B cell (primary cell): ENCODE data around the gene UBE2G2. TPM values are rescaled to one million over a fixed set of nuclear protein-coding genes. Genes with fewer than 3 reads are reported as not detected.

ENCODE experiments used
- ATAC-seq: fragments of 200-7000 bp; cut with Tn5 transposase; one replicate; pipeline ENCODE4 v1.10.0; 2021; ENCODE audit warnings: low read depth, mild to moderate bottlenecking, moderate number of reproducible peaks, moderate library complexity
- CTCF ChIA-PET: fragments of 350-600 bp; sonication (Branson Sonifier 250); formaldehyde crosslinking; loops from one replicate; lab custom pipeline; 2021; ENCODE audit warnings: antibody characterized with exemption, inconsistent platforms; lab: Charles Lee
- POLR2A ChIA-PET: fragments of 350-600 bp; sonication (Branson Sonifier 250); formaldehyde crosslinking; loops from one replicate; lab custom pipeline; 2021; ENCODE audit warnings: antibody characterized with exemption; lab: Charles Lee
- DNase-seq: peaks from one replicate; pipeline ENCODE4 v3.0.0; 2013
- H2AFZ ChIP-seq: 2 replicates; pipeline ENCODE4 v1.6.1; 2012; ENCODE audit warnings: mild to moderate bottlenecking, low read depth, low read length; ENCODE audit not compliant: insufficient read depth, poor library complexity, severe bottlenecking
- H3K27ac ChIP-seq, 2 donors: 1 replicate in 1 of 2; 2 replicates in 1 of 2; pipeline ENCODE4 v1.5.1; 2012 to 2013; ENCODE audit warnings: low read length in 2 of 2, mild to moderate bottlenecking in 2 of 2, moderate library complexity in 1 of 2
- H3K27me3 ChIP-seq, 4 experiments: fragments of 200-600 bp in 1 of 4; sonication (generic) in 1 of 4; replicated peaks in 1 of 4; 1 replicate in 2 of 4; 2 replicates in 2 of 4; pipeline versions ENCODE4 v1.6.1 to v1.7.0; 2013 to 2016; ENCODE audit warnings: low read length in 3 of 4, mild to moderate bottlenecking in 2 of 4, mixed read lengths in 1 of 4, moderate library complexity in 1 of 4; ENCODE audit not compliant: insufficient read depth in 4 of 4, control insufficient read depth in 3 of 4; ENCODE audit errors: control extremely low read depth in 1 of 4
- H3K36me3 ChIP-seq, 2 experiments: replicated peaks in 1 of 2; 1 replicate in 1 of 2; 2 replicates in 1 of 2; pipeline versions ENCODE4 v1.6.1 to v1.7.1; 2013; ENCODE audit warnings: low read length in 1 of 2; ENCODE audit not compliant: insufficient read depth in 2 of 2, control insufficient read depth in 1 of 2; ENCODE audit errors: control extremely low read depth in 1 of 2, extremely low read depth in 1 of 2
- H3K4me1 ChIP-seq, 2 donors: fragments of 200-600 bp in 1 of 2; sonication (generic) in 1 of 2; 1 replicate in 1 of 2; 2 replicates in 1 of 2; pipeline versions ENCODE4 v1.5.1 to v1.6.1; 2013 to 2017; ENCODE audit warnings: low read length in 2 of 2; ENCODE audit not compliant: control insufficient read depth in 2 of 2, insufficient read depth in 2 of 2
- H3K4me2 ChIP-seq: replicated peaks from 2 replicates; pipeline ENCODE3; 2012; ENCODE audit warnings: mild to moderate bottlenecking, low read depth, low read length; ENCODE audit not compliant: poor library complexity, severe bottlenecking
- H3K4me3 ChIP-seq, 5 experiments: fragments of 200-600 bp in 1 of 5; sonication (generic) in 1 of 5; 1 replicate in 3 of 5; 2 replicates in 2 of 5; pipeline versions ENCODE4 v1.5.1 to v1.7.0; 2011 to 2016; ENCODE audit warnings: low read length in 4 of 5, mild to moderate bottlenecking in 4 of 5, low read depth in 2 of 5, control low read depth in 1 of 5, moderate library complexity in 1 of 5; ENCODE audit not compliant: insufficient read depth in 1 of 5; ENCODE audit errors: control extremely low read depth in 1 of 5, extremely low read depth in 1 of 5
- H3K79me2 ChIP-seq: fragments of 200-600 bp; sonication (generic); one replicate; pipeline ENCODE4 v1.6.0; 2016; ENCODE audit warnings: low read length; ENCODE audit not compliant: control insufficient read depth, insufficient read depth
- H3K9ac ChIP-seq: fragments of 200-600 bp; sonication (generic); 2 replicates; pipeline ENCODE4 v1.6.1; 2017; ENCODE audit warnings: mild to moderate bottlenecking, low read length, moderate library complexity
- H3K9me3 ChIP-seq, 3 donors: one replicate each; pipeline versions ENCODE4 v1.6.1 to v1.7.1; 2013; ENCODE audit warnings: low read length in 2 of 3; ENCODE audit not compliant: control insufficient read depth in 2 of 3, insufficient read depth in 1 of 3; ENCODE audit errors: control extremely low read depth in 1 of 3
- H4K20me1 ChIP-seq: 2 replicates; pipeline ENCODE4 v1.6.0; 2012; ENCODE audit warnings: mild to moderate bottlenecking, low read length; ENCODE audit not compliant: insufficient read depth, control insufficient read depth, poor library complexity, severe bottlenecking
- H3K27ac Mint-ChIP-seq: one replicate; pipeline ENCODE4 v1.8.0; 2021; ENCODE audit warnings: mixed read lengths
- H3K27me3 Mint-ChIP-seq: one replicate; pipeline ENCODE4 v1.8.0; 2021; ENCODE audit warnings: mixed read lengths
- H3K4me1 Mint-ChIP-seq: one replicate; pipeline ENCODE4 v1.8.0; 2021; ENCODE audit warnings: mixed read lengths
- H3K4me3 Mint-ChIP-seq: one replicate; pipeline ENCODE4 v1.8.0; 2021; ENCODE audit warnings: mixed read lengths
- H3K9me3 Mint-ChIP-seq: one replicate; pipeline ENCODE4 v1.8.0; 2022; ENCODE audit warnings: mixed read lengths; ENCODE audit not compliant: insufficient read depth
- EZH2 ChIP-seq: IDR thresholded peaks from 2 replicates; pipeline ENCODE4 v1.6.1; 2012; ENCODE audit warnings: borderline replicate concordance, low read depth, mild to moderate bottlenecking, moderate library complexity, low read length; ENCODE audit not compliant: insufficient read depth, poor library complexity, severe bottlenecking
- WGBS: methylation state at CpG from one replicate; pipeline ENCODE4 v1.1.5; 2013; ENCODE audit warnings: missing lambda C conversion rate; ENCODE audit not compliant: insufficient coverage; 5-methylcytosine and 5-hydroxymethylcytosine counted together
- intact Hi-C: fragments of 100-400 bp; cut with micrococcal nuclease; formaldehyde crosslinking; loops from one replicate; pipeline ENCODE4 v1.10.0; 2022
- polyA plus RNA-seq: library from polyadenylated mRNA; depleted of rRNA; stranded (reverse); fragments of >200 nt; gene quantifications from 2 replicates; pipeline ENCODE4 v1.2.3, GENCODE V29; 2012
- total RNA-seq, 2 donors: library from RNA; stranded (reverse); fragments of 120-200 nt in 1 of 2; gene quantifications; 1 replicate in 1 of 2; 2 replicates in 1 of 2; pipeline versions ENCODE4 v1.2.3 to v1.2.4, GENCODE V29; 2013 to 2022
- TF ChIP-seq, protein P1 (sequence below): fragments of 200-600 bp; IDR thresholded peaks from one replicate; pipeline ENCODE4 v1.8.0; 2022; ENCODE audit warnings: antibody characterized with exemption, mild to moderate bottlenecking

Gene UBE2G2
- total and polyA plus RNA-seq, 2 donors (not counting 1 experiment from before 2014, with no cell fraction given), result 96.4 to 109 TPM

DNA sequence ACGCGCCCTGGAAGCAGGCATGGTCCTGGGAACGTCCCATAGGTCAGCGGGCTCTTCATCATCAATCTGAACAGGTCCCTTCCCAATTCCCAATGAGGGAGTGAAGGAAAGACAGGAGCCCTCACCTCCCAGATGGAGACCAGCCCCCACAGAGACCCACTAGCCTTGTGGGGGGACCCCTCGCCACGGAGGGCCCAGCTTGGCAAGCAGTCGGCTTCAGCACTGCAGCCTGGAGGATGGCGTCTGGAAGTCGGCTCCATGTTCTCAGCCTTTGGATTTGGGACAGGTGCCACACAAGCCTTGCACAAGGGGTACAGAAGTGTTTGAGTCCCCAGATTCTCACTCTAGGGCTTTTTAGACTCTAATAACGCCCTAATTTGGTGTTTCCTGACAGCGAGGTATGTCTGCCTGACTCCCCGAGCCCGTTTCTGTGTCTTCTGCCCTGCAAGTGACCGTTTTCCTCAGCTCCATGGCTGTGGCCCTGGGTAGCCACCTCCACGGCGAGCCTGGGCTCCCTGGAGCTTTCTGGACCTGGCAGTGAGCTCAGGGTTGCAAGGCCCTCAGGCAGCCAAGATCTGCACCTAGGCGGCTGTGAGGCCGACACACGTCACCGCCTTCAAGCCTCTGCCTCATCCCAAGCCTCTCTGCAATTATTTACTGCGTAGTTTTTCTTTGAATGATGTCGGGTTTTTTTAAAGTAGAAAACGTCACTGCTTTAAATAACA, 41.3 kb upstream of the UBE2G2 start:
- Mint-ChIP-seq H3K9me3 (no peaks in the 10 kb centered on the region), H3K27ac (no peak overlapping the region), H3K4me1 (peaks cover 18% of the 10 kb centered on the region), H3K4me3 (no peak overlapping the region), H3K27me3 (peaks cover 34% of the 10 kb centered on the region)
- H2AFZ ChIP-seq, result no peak overlapping the region
- H3K27ac ChIP-seq, result no peak overlapping the region
- 92% methylated on average over 14 of the region's 23 CpGs for WGBS
- DNase-seq (no peak), ATAC-seq (no peak)
- POLR2A ChIA-PET, result no interaction called here
- no peaks in the 10 kb centered on the region for H4K20me1 ChIP-seq
- TF ChIP-seq EZH2, result no peak
- TF ChIP-seq, protein P1, sequence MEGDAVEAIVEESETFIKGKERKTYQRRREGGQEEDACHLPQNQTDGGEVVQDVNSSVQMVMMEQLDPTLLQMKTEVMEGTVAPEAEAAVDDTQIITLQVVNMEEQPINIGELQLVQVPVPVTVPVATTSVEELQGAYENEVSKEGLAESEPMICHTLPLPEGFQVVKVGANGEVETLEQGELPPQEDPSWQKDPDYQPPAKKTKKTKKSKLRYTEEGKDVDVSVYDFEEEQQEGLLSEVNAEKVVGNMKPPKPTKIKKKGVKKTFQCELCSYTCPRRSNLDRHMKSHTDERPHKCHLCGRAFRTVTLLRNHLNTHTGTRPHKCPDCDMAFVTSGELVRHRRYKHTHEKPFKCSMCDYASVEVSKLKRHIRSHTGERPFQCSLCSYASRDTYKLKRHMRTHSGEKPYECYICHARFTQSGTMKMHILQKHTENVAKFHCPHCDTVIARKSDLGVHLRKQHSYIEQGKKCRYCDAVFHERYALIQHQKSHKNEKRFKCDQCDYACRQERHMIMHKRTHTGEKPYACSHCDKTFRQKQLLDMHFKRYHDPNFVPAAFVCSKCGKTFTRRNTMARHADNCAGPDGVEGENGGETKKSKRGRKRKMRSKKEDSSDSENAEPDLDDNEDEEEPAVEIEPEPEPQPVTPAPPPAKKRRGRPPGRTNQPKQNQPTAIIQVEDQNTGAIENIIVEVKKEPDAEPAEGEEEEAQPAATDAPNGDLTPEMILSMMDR, result no peak
- no peaks in the 10 kb centered on the region for H3K79me2 ChIP-seq
- no peaks in the 10 kb centered on the region for H3K9me3 ChIP-seq
- no peak overlapping the region for H3K9ac ChIP-seq
- H3K27me3 ChIP-seq, result peaks cover 0 to 24% (median 2%) of the 10 kb centered on the region in 4 experiments
- intact Hi-C loops, result no loop called here
- CTCF ChIA-PET, result no interaction called here
- H3K4me2 ChIP-seq, result no peak overlapping the region
- peaks cover 16 to 17% of the 10 kb centered on the region in 2 donors for H3K4me1 ChIP-seq
- no peak overlapping the region for H3K4me3 ChIP-seq
- H3K36me3 ChIP-seq, result no peaks in the 10 kb centered on the region

DNA sequence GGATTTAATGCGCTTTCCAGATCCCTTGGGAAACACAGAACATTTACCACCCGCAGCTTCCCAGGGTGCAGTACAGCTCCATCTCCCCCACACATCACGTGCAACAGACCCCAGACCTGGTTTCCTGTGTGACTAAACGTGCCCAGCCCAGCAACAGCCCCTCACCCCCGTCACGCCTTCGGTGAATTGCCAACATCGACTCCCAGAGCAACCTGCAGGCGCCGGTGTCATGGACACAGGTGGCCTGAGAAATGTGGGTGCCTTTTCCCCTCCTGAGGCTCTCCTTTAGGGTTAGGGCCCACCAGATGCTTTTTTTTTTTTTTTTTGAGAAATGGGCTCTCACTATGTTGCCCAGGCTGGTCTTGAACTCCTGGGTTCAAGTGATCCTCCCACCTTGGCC, 40.5 kb upstream of the UBE2G2 start:
- Histone ChIP-seq H3K4me1 (peaks cover 16 to 17% of the 10 kb centered on the region in 2 donors), H3K27ac (no peak overlapping the region), H3K4me3 (no peak overlapping the region), H2AFZ (no peak overlapping the region), H3K36me3 (no peaks in the 10 kb centered on the region), H3K27me3 (peaks cover 0 to 24% (median 2%) of the 10 kb centered on the region in 4 experiments), H3K4me2 (no peak overlapping the region), H3K9me3 (no peaks in the 10 kb centered on the region), H4K20me1 (no peaks in the 10 kb centered on the region), H3K9ac (no peak overlapping the region), H3K79me2 (no peaks in the 10 kb centered on the region)
- TF ChIP-seq, protein P1, result no peak
- intact Hi-C loops, result no loop called here
- DNase-seq (no peak), ATAC-seq (no peak)
- Mint-ChIP-seq H3K4me3 (no peak overlapping the region), H3K4me1 (peaks cover 18% of the 10 kb centered on the region), H3K27me3 (peaks cover 34% of the 10 kb centered on the region), H3K27ac (no peak overlapping the region), H3K9me3 (no peaks in the 10 kb centered on the region)
- CTCF ChIA-PET, result no interaction called here
- POLR2A ChIA-PET, result no interaction called here
- WGBS, result 81% methylated on average over 10 of the region's 10 CpGs
